A673 (cell line): ENCODE data around the gene TMOD4. TPM values are rescaled to one million over a fixed set of nuclear protein-coding genes. Genes with fewer than 3 reads are reported as not detected.

Source experiments
- BruUV-seq: library from RNA; stranded (reverse); fragments of 400-500 nt; replicated peaks from 2 replicates; lab custom pipeline; 2021; lab: Mats Ljungman, UMichigan
- CTCF ChIA-PET: fragments of 300-600 bp; sonication (Branson Sonifier 250); formaldehyde crosslinking; loops from one replicate; lab custom pipeline; 2022; ENCODE audit warnings: antibody characterized with exemption; lab: Charles Lee
- POLR2A ChIA-PET: fragments of 300-600 bp; sonication (Branson Sonifier 250); formaldehyde crosslinking; loops from one replicate; lab custom pipeline; 2022; ENCODE audit warnings: antibody characterized with exemption; ENCODE audit not compliant: low non-redundant PET; lab: Charles Lee
- DNase-seq: peaks from one replicate; pipeline ENCODE4 v3.0.0-alpha.2; 2015; ENCODE audit warnings: low spot score
- H3K27ac ChIP-seq: fragments of 200-600 bp; sonication (generic); 2 replicates; pipeline ENCODE4 v1.5.1; 2016; ENCODE audit warnings: mixed run types, low read depth, mild to moderate bottlenecking, mixed read lengths, antibody characterized with exemption, low read length; ENCODE audit not compliant: poor library complexity, severe bottlenecking
- H3K27me3 ChIP-seq: fragments of 200-600 bp; sonication (generic); replicated peaks from 2 replicates; pipeline ENCODE4 v1.6.1; 2017; ENCODE audit warnings: mixed run types, low read depth, mild to moderate bottlenecking, mixed read lengths, antibody characterized with exemption, low read length; ENCODE audit not compliant: insufficient read depth, poor library complexity
- H3K36me3 ChIP-seq: fragments of 200-600 bp; sonication (generic); 2 replicates; pipeline ENCODE4 v1.6.1; 2016; ENCODE audit warnings: mixed run types, mild to moderate bottlenecking, mixed read lengths, antibody characterized with exemption, low read length; ENCODE audit not compliant: insufficient read depth, poor library complexity, severe bottlenecking
- H3K4me1 ChIP-seq: fragments of 200-600 bp; sonication (generic); 2 replicates; pipeline ENCODE4 v1.6.1; 2017; ENCODE audit warnings: mixed run types, mild to moderate bottlenecking, mixed read lengths, antibody characterized with exemption, low read length; ENCODE audit not compliant: insufficient read depth, poor library complexity, severe bottlenecking
- H3K4me3 ChIP-seq: fragments of 200-600 bp; sonication (generic); 2 replicates; pipeline ENCODE4 v1.5.1; 2016; ENCODE audit warnings: low read depth, mixed run types, mild to moderate bottlenecking, mixed read lengths, low read length; ENCODE audit not compliant: poor library complexity, severe bottlenecking
- H3K9me3 ChIP-seq: fragments of 200-600 bp; sonication (generic); 2 replicates; pipeline ENCODE4 v1.6.1; 2016; ENCODE audit warnings: mixed run types, low read depth, mild to moderate bottlenecking, mixed read lengths, antibody characterized with exemption, low read length; ENCODE audit not compliant: poor library complexity, severe bottlenecking
- CTCF ChIP-seq: fragments of 300-800, 200-600 bp; sonication (generic); conservative IDR thresholded peaks from 2 replicates; pipeline ENCODE4 v1.5.1; 2017; ENCODE audit warnings: low read depth, mild to moderate bottlenecking, antibody characterized with exemption, low read length, moderate library complexity, mixed read lengths
- EZH2 ChIP-seq: fragments of 200-600 bp; sonication (generic); IDR thresholded peaks from 2 replicates; pipeline ENCODE4 v1.6.1; 2017; ENCODE audit warnings: borderline replicate concordance, low read depth, mild to moderate bottlenecking, mixed read lengths, antibody characterized with exemption, low read length; ENCODE audit not compliant: poor library complexity, severe bottlenecking
- intact Hi-C: fragments of 100-400 bp; cut with micrococcal nuclease; formaldehyde crosslinking; loops from one replicate; pipeline ENCODE4 v1.10.0; 2022; ENCODE audit not compliant: unreplicated experiment
- total RNA-seq: library from RNA; stranded (reverse); gene quantifications from 2 replicates; pipeline ENCODE4 v1.2.3, GENCODE V29; 2021

TMOD4 gene
- total RNA-seq, 1 experiment from 2014 or later = 1.4 TPM

DNA sequence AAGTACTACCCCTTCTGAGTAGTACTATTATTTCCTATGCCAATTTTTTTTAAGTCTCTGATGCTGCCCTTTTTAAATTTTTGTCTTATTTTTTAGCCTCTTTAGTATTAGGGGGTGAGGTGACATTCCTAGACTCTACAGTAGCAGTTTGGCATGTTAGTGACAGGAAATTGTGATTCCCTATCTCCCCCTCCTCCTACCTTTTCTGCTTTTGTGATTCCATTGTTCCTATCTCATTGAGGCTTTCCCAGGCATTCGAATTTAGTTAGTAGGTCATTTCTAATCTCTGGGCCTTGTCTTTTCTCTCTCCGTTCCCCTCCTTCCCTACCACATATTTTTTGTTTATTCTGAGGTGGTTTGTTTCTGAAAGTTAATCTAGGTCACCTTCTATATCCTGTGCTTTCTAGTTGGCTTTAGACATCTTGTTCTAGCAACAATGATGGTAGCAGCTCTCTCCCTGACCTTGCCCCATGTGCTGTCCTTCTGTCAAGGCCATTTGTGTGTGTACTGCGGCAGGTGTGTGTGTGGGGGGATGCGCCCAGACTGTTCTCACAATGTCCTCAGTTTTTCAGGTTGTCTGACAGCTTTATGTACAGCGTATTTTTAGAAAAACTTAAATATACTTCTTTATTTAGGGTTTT is 50.9 kb downstream of the TMOD4 start:
- no peak for DNase-seq
- Histone ChIP-seq H3K27me3 (no peaks in the 10 kb centered on the region), H3K9me3 (no peaks in the 10 kb centered on the region), H3K27ac (no peak overlapping the region), H3K4me1 (no peaks in the 10 kb centered on the region), H3K36me3 (no peaks in the 10 kb centered on the region), H3K4me3 (no peak overlapping the region)
- ChIA-PET CTCF (no interaction called here), POLR2A (no interaction called here)
- TF ChIP-seq CTCF (no peak), EZH2 (no peak)
- BruUV-seq = no TSS peak
- intact Hi-C loops = no loop called here

Other genes starting within 250 kb of the TMOD4 start
- gene SETDB1, start 249.6 kb downstream of the TMOD4 start, total RNA-seq = 66.5 and 71.0 TPM in 2 replicates
- 222 and 239 TPM in 2 replicates for gene CERS2, start 201.1 kb downstream of the TMOD4 start, total RNA-seq
- not detected in 2 replicates for gene ANXA9, start 193.7 kb downstream of the TMOD4 start, total RNA-seq
- 11.6 and 16.9 TPM in 2 replicates for gene MINDY1, start 169.1 kb downstream of the TMOD4 start, total RNA-seq
- 19.3 and 21.4 TPM in 2 replicates for gene PRUNE1, start 167.5 kb downstream of the TMOD4 start, total RNA-seq
- 1.5 and 3.5 TPM in 2 replicates for gene BNIPL, start 139.4 kb downstream of the TMOD4 start, total RNA-seq
- gene C1orf56, start 128.2 kb downstream of the TMOD4 start, total RNA-seq = 2.9 and 3.9 TPM in 2 replicates
- 57.5 and 63.8 TPM in 2 replicates for gene CDC42SE1, start 116.4 kb downstream of the TMOD4 start, total RNA-seq
- gene MLLT11, start 115.6 kb downstream of the TMOD4 start, total RNA-seq = 91.9 and 108 TPM in 2 replicates
- 11.1 and 12.5 TPM in 2 replicates for gene GABPB2, start 105.2 kb downstream of the TMOD4 start, total RNA-seq
- gene SEMA6C, start 29.4 kb downstream of the TMOD4 start, total RNA-seq = 4.7 and 8.9 TPM in 2 replicates
- gene TNFAIP8L2, start 19.3 kb downstream of the TMOD4 start, total RNA-seq = not detected in 2 replicates
- 7.7 and 8.1 TPM in 2 replicates for gene LYSMD1, start 10.1 kb downstream of the TMOD4 start, total RNA-seq
- 57.5 and 59.6 TPM in 2 replicates for gene SCNM1, start 9.8 kb downstream of the TMOD4 start, total RNA-seq
- 113 and 114 TPM in 2 replicates for gene VPS72, start 14.2 kb upstream of the TMOD4 start, total RNA-seq
- 109 and 115 TPM in 2 replicates for gene PIP5K1A, start 22.6 kb upstream of the TMOD4 start, total RNA-seq
- 312 and 339 TPM in 2 replicates for gene PSMD4, start 78.8 kb upstream of the TMOD4 start, total RNA-seq
- 26.4 and 30.2 TPM in 2 replicates for gene ZNF687, start 106.3 kb upstream of the TMOD4 start, total RNA-seq
- 62.1 and 62.8 TPM in 2 replicates for gene PI4KB, start 151.4 kb upstream of the TMOD4 start, total RNA-seq
- gene RFX5, start 171.3 kb upstream of the TMOD4 start, total RNA-seq = 49.0 and 51.8 TPM in 2 replicates
- 0.50 TPM in 1 of 2 replicates, not detected in the other for gene SELENBP1, start 196.7 kb upstream of the TMOD4 start, total RNA-seq
- 553 and 565 TPM in 2 replicates for gene PSMB4, start 223.6 kb upstream of the TMOD4 start, total RNA-seq